Cardiac muscle cell (in vitro differentiated cells and primary cell): ENCODE data around the gene ZNF24. TPM values are rescaled to one million over a fixed set of nuclear protein-coding genes. Genes with fewer than 3 reads are reported as not detected.

ENCODE experiments used
- DNase-seq, 2 donors: peaks; one replicate each; pipeline versions ENCODE4 v3.0.0 to v3.0.0-alpha.2; 2010 to 2017; ENCODE audit warnings: low read depth in 1 of 2, low spot score in 1 of 2
- H3K27ac ChIP-seq: fragments of 200-600 bp; sonication (generic); 2 replicates; pipeline ENCODE4 v1.5.1; 2016
- H3K27me3 ChIP-seq: fragments of 200-600 bp; sonication (generic); 2 replicates; pipeline ENCODE4 v1.6.0; 2016; ENCODE audit warnings: control low read depth
- H3K36me3 ChIP-seq: fragments of 200-600 bp; sonication (generic); 2 replicates; pipeline ENCODE4 v1.5.1; 2016; ENCODE audit warnings: control low read depth
- H3K4me1 ChIP-seq: fragments of 200-600 bp; sonication (generic); 2 replicates; pipeline ENCODE4 v1.8.1; 2017; ENCODE audit warnings: low read depth, mild to moderate bottlenecking, mixed run types
- H3K4me3 ChIP-seq: fragments of 200-600 bp; sonication (generic); 2 replicates; pipeline ENCODE4 v1.5.1; 2016; ENCODE audit warnings: mild to moderate bottlenecking
- H3K9me3 ChIP-seq: fragments of 200-600 bp; sonication (generic); 2 replicates; pipeline ENCODE4 v1.5.1; 2017; ENCODE audit warnings: low read depth, mild to moderate bottlenecking, control low read depth
- polyA plus RNA-seq: library from polyadenylated mRNA; unstranded; fragments of >200 nt; fragmentation: Nextera tagmentation; extraction: Ambion mirVana; gene quantifications from 2 replicates; pipeline ENCODE4 v1.2.1, GENCODE V29; 2016
- total RNA-seq: library from RNA; depleted of rRNA; stranded (reverse); fragments of >200 nt; gene quantifications from 2 replicates; pipeline ENCODE4 v1.2.3, GENCODE V29; 2016
- TF ChIP-seq, protein P1 (sequence below): IDR thresholded peaks from 2 replicates; pipeline ENCODE4 v1.5.1; 2012; ENCODE audit warnings: low read depth, mild to moderate bottlenecking, low read length

The ZNF24 gene
- total and polyA plus RNA-seq, 2 experiments from 2014 or later = 38.5 to 41.1 TPM

DNA sequence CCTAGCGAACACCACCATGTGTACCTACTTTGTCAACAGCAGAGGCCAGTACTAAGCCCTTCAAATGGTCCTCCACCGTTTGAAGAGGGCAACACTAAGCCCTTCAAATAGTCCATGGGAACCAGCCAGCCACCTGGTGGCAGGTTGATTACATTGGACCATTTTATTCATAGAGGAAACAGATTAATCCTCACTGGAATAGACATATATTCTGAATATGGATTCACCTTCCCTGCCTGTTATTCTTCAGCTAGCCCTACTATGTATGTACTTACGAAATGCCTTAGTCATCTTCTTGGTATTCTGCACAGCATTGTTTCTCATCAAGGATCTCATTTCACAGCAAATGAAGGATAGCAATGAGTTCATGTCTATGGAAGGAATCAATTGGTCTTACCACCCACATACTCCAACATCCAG, 42.9 kb upstream of the ZNF24 start:
- no peaks in the 10 kb centered on the region for H3K9me3 ChIP-seq
- H3K4me3 ChIP-seq = no peak overlapping the region
- H3K27ac ChIP-seq = no peak overlapping the region
- DNase-seq = peak in 1 of 2 donors; percentile 12
- no peaks in the 10 kb centered on the region for H3K27me3 ChIP-seq
- no peaks in the 10 kb centered on the region for H3K36me3 ChIP-seq
- TF ChIP-seq, protein P1, sequence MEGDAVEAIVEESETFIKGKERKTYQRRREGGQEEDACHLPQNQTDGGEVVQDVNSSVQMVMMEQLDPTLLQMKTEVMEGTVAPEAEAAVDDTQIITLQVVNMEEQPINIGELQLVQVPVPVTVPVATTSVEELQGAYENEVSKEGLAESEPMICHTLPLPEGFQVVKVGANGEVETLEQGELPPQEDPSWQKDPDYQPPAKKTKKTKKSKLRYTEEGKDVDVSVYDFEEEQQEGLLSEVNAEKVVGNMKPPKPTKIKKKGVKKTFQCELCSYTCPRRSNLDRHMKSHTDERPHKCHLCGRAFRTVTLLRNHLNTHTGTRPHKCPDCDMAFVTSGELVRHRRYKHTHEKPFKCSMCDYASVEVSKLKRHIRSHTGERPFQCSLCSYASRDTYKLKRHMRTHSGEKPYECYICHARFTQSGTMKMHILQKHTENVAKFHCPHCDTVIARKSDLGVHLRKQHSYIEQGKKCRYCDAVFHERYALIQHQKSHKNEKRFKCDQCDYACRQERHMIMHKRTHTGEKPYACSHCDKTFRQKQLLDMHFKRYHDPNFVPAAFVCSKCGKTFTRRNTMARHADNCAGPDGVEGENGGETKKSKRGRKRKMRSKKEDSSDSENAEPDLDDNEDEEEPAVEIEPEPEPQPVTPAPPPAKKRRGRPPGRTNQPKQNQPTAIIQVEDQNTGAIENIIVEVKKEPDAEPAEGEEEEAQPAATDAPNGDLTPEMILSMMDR = no peak
- no peaks in the 10 kb centered on the region for H3K4me1 ChIP-seq

DNA sequence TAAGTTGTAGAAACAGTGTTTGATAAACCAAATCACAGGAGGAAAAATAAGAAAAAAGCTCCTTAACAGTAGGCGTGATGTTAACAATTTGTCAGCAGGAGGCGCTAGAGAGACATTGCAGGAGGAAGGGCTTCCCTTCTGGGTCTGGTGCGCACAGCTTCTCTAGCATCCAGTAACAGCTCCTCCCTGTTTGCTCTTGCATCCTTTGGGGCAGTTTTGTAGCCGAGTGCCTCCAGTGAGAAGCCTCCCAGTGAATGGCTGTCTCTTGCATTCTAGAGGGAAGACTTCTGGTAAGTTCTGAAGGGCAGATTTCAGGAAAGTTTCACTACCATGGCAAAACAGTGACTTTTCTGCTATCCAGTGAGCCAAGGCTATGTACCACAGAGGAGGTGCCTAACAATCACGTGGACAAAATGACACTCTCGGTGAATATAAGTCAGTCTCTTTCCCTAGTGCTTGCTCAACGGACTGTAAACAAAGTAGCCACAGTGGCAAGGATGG, 42.4 kb upstream of the ZNF24 start:
- peak; percentile 85 to 93 for DNase-seq
- TF ChIP-seq, protein P1 = peak; percentile 93
- Histone ChIP-seq H3K4me1 (no peaks in the 10 kb centered on the region), H3K27me3 (no peaks in the 10 kb centered on the region), H3K27ac (no peak overlapping the region), H3K4me3 (no peak overlapping the region), H3K9me3 (no peaks in the 10 kb centered on the region), H3K36me3 (no peaks in the 10 kb centered on the region)

DNA sequence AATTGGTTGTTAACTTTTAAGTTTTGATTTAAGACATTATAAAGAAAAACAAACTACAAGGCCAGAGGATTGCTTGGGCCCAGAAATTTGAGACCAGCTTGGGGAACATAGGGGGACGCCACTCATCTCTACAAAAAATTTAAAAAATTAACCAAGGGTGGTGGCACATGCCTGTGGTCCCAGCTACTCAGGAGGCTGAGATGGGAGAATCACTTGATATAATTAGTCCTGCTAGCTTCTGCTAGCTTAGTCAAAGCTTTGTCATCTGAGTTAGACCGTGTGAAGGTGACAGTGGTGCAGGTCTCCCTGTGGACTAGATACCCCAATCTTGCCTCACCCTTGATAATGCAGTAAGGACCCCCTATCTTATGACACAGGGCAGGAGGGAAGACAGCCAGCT, 38.9 kb upstream of the ZNF24 start:
- H3K9me3 ChIP-seq = no peaks in the 10 kb centered on the region
- H3K27ac ChIP-seq = no peak overlapping the region
- H3K27me3 ChIP-seq = no peaks in the 10 kb centered on the region
- TF ChIP-seq, protein P1 = no peak
- no peaks in the 10 kb centered on the region for H3K36me3 ChIP-seq
- no peak overlapping the region for H3K4me3 ChIP-seq
- H3K4me1 ChIP-seq = no peaks in the 10 kb centered on the region
- no peak for DNase-seq

DNA sequence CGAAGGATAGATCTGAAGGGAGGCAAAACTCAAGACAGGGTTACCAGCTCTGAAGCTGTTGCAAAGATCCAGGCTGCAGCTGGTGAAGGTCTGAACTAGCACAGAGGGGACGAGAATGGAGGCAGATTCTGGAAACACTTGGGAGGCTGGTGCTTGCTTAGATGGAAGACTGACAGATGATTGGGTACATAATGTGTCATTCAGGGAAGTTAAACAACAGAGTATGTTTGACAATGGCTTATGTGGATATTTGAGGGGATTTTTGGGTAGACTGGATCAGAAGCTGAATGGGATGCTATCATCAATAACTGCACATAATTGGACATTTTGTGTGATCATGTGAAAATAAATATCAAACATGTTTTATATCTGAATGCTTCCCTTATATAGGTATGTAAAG, 35.2 kb upstream of the ZNF24 start:
- DNase-seq = no peak
- H3K27ac ChIP-seq = no peak overlapping the region
- TF ChIP-seq, protein P1 = no peak
- no peak overlapping the region for H3K4me3 ChIP-seq
- no peaks in the 10 kb centered on the region for H3K4me1 ChIP-seq
- no peaks in the 10 kb centered on the region for H3K27me3 ChIP-seq
- no peaks in the 10 kb centered on the region for H3K36me3 ChIP-seq
- no peaks in the 10 kb centered on the region for H3K9me3 ChIP-seq

DNA sequence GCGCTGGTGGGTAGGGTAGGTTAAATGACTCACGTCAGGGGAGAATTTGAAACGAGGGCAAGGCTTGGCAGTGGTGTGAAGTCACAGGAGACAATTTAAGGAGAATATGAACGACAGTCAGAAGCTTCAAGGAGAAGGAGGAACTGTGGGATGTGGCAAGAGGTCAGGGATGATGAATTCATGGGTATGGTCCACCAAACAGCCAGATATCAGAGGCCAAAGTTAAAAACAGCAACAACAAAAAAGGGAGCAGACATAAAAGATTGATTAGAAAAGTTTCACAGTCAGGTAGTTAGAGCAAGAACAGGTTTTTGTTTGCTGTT, 34.3 kb upstream of the ZNF24 start:
- H3K4me3 ChIP-seq = no peak overlapping the region
- TF ChIP-seq, protein P1 = no peak

More for the DNA sequence above, 34.3 kb upstream of the ZNF24 start:
- Histone ChIP-seq H3K4me1 (no peaks in the 10 kb centered on the region), H3K27me3 (no peaks in the 10 kb centered on the region), H3K36me3 (no peaks in the 10 kb centered on the region), H3K9me3 (no peaks in the 10 kb centered on the region), H3K27ac (no peak overlapping the region)
- DNase-seq = no peak
